H9 (cell line): ENCODE data around the gene CLEC16A. TPM values are rescaled to one million over a fixed set of nuclear protein-coding genes. Genes with fewer than 3 reads are reported as not detected.

ENCODE experiments used
- DNase-seq: peaks from one replicate; pipeline ENCODE4 v3.0.0-alpha.2; 2017
- H2AFZ ChIP-seq: one replicate; pipeline ENCODE4 v1.6.1; 2013; ENCODE audit warnings: mild to moderate bottlenecking, low read length, control low read depth, moderate library complexity
- H2AK5ac ChIP-seq: 2 replicates; pipeline ENCODE4 v1.6.1; 2013; ENCODE audit warnings: low read length, control low read depth, mixed read lengths; ENCODE audit not compliant: insufficient read length
- H2BK120ac ChIP-seq: one replicate; pipeline ENCODE4 v1.6.1; 2013; ENCODE audit warnings: low read depth, mild to moderate bottlenecking, low read length, control low read depth, inconsistent platforms; ENCODE audit not compliant: poor library complexity, severe bottlenecking
- H2BK12ac ChIP-seq: 2 replicates; pipeline ENCODE4 v1.6.1; 2013; ENCODE audit warnings: low read length, control low read depth, mixed read lengths, low read depth; ENCODE audit not compliant: insufficient read length
- H2BK15ac ChIP-seq: 2 replicates; pipeline ENCODE4 v1.6.1; 2013; ENCODE audit warnings: low read depth, low read length, control low read depth
- H2BK20ac ChIP-seq: one replicate; pipeline ENCODE4 v1.6.1; 2013; ENCODE audit warnings: low read depth, mild to moderate bottlenecking, low read length, control low read depth, inconsistent platforms; ENCODE audit not compliant: poor library complexity, severe bottlenecking
- H2BK5ac ChIP-seq: 2 replicates; pipeline ENCODE4 v1.6.1; 2013; ENCODE audit warnings: low read length, control low read depth, mixed read lengths; ENCODE audit not compliant: insufficient read length
- H3K14ac ChIP-seq: 2 replicates; pipeline ENCODE4 v1.6.1; 2013; ENCODE audit warnings: low read length, control low read depth; ENCODE audit not compliant: insufficient read depth
- H3K18ac ChIP-seq: 2 replicates; pipeline ENCODE4 v1.6.1; 2013; ENCODE audit warnings: low read depth, mild to moderate bottlenecking, mixed read lengths, low read length, control low read depth; ENCODE audit not compliant: insufficient read length
- H3K23ac ChIP-seq: 2 replicates; pipeline ENCODE4 v1.6.1; 2013; ENCODE audit warnings: low read length, control low read depth, mixed read lengths, low read depth; ENCODE audit not compliant: insufficient read length
- H3K23me2 ChIP-seq: 2 replicates; pipeline ENCODE4 v1.6.1; 2013; ENCODE audit warnings: low read depth, mild to moderate bottlenecking, mixed read lengths, low read length, control low read depth; ENCODE audit not compliant: insufficient read length, poor library complexity, severe bottlenecking
- H3K27ac ChIP-seq: 2 replicates; pipeline ENCODE4 v1.5.1; 2013; ENCODE audit warnings: low read length, control low read depth, mixed read lengths, low read depth; ENCODE audit not compliant: insufficient read length
- H3K27me3 ChIP-seq: 2 replicates; pipeline ENCODE4 v1.6.1; 2013; ENCODE audit warnings: low read length, control low read depth, inconsistent platforms; ENCODE audit not compliant: insufficient read depth
- H3K4ac ChIP-seq: 2 replicates; pipeline ENCODE4 v1.6.1; 2013; ENCODE audit warnings: low read depth, mild to moderate bottlenecking, control low read depth, inconsistent platforms, low read length, moderate library complexity
- H3K4me1 ChIP-seq: 2 replicates; pipeline ENCODE4 v1.6.1; 2013; ENCODE audit warnings: low read length, control low read depth, inconsistent platforms; ENCODE audit not compliant: insufficient read depth
- H3K4me2 ChIP-seq: 2 replicates; pipeline ENCODE4 v1.6.1; 2013; ENCODE audit warnings: low read length, control low read depth, mixed read lengths; ENCODE audit not compliant: insufficient read length, insufficient read depth
- H3K56ac ChIP-seq: 2 replicates; pipeline ENCODE4 v1.6.1; 2013; ENCODE audit warnings: low read depth, mild to moderate bottlenecking, mixed read lengths, low read length, control low read depth; ENCODE audit not compliant: insufficient read length
- H3K79me1 ChIP-seq: 2 replicates; pipeline ENCODE4 v1.6.1; 2013; ENCODE audit warnings: low read depth, mild to moderate bottlenecking, moderate library complexity, low read length, control low read depth, inconsistent platforms; ENCODE audit not compliant: insufficient read depth, poor library complexity, severe bottlenecking
- H3K79me2 ChIP-seq: 2 replicates; pipeline ENCODE4 v1.6.1; 2013; ENCODE audit warnings: low read length, control low read depth, inconsistent platforms; ENCODE audit not compliant: insufficient read depth
- H3K9ac ChIP-seq: 2 replicates; pipeline ENCODE4 v1.6.1; 2013; ENCODE audit warnings: low read length, control low read depth, mixed read lengths; ENCODE audit not compliant: insufficient read length; ENCODE audit errors: extremely low read depth
- H3K9me3 ChIP-seq: one replicate; pipeline ENCODE4 v1.6.1; 2013; ENCODE audit warnings: low read depth, low read length, inconsistent platforms; ENCODE audit not compliant: control insufficient read depth
- H3T11ph ChIP-seq: one replicate; pipeline ENCODE4 v1.6.1; 2013; ENCODE audit warnings: mild to moderate bottlenecking, low read length, control low read depth, inconsistent platforms
- H4K20me1 ChIP-seq: one replicate; pipeline ENCODE4 v1.6.1; 2013; ENCODE audit not compliant: control insufficient read depth, insufficient read length, insufficient read depth
- H4K5ac ChIP-seq: 2 replicates; pipeline ENCODE4 v1.6.1; 2013; ENCODE audit warnings: low read depth, mild to moderate bottlenecking, mixed read lengths, low read length, control low read depth; ENCODE audit not compliant: insufficient read length
- H4K8ac ChIP-seq: replicated peaks from 2 replicates; pipeline ENCODE4 v1.6.1; 2013; ENCODE audit warnings: low read length, control low read depth, mixed read lengths, low read depth; ENCODE audit not compliant: insufficient read length
- H4K91ac ChIP-seq: 2 replicates; pipeline ENCODE4 v1.6.1; 2013; ENCODE audit warnings: low read depth, mild to moderate bottlenecking, moderate library complexity, mixed read lengths, low read length, control low read depth; ENCODE audit not compliant: insufficient read length
- H3K27ac Mint-ChIP-seq, 3 experiments: 2 replicates in 2 of 3; 3 replicates in 1 of 3; pipeline ENCODE4 v1.8.0; 2020 to 2021; ENCODE audit warnings: mixed read lengths in 3 of 3, mild to moderate bottlenecking in 1 of 3, moderate library complexity in 1 of 3
- H3K27me3 Mint-ChIP-seq: 2 replicates; pipeline ENCODE4 v1.8.0; 2021; ENCODE audit warnings: low read depth, mild to moderate bottlenecking, moderate library complexity, mixed read lengths
- H3K36me3 Mint-ChIP-seq, 3 experiments: 2 replicates in 2 of 3; 3 replicates in 1 of 3; pipeline ENCODE4 v1.8.0; 2020 to 2021; ENCODE audit warnings: low read depth in 3 of 3, mixed read lengths in 3 of 3; ENCODE audit not compliant: insufficient read depth in 1 of 3
- H3K4me1 Mint-ChIP-seq, 2 experiments: 2 replicates each; pipeline ENCODE4 v1.8.0; 2020; ENCODE audit warnings: mixed read lengths in 2 of 2
- H3K4me3 Mint-ChIP-seq, 2 experiments: 2 replicates in 1 of 2; 3 replicates in 1 of 2; pipeline ENCODE4 v1.8.0; 2020 to 2021; ENCODE audit warnings: mild to moderate bottlenecking in 2 of 2, mixed read lengths in 2 of 2, moderate library complexity in 1 of 2
- H3K9me3 Mint-ChIP-seq, 2 experiments: 2 replicates in 1 of 2; 3 replicates in 1 of 2; pipeline ENCODE4 v1.8.0; 2020; ENCODE audit warnings: mild to moderate bottlenecking in 2 of 2, mixed read lengths in 2 of 2, moderate library complexity in 1 of 2
- WGBS: extraction: QIAGEN DNeasy Blood & Tissue Kit; methylation state at CpG from one replicate; pipeline ENCODE4 v1.1.7; 2013; ENCODE audit warnings: missing lambda C conversion rate, low lambda C conversion rate, mixed read lengths; ENCODE audit not compliant: insufficient read length; ENCODE audit errors: extremely low coverage; 5-methylcytosine and 5-hydroxymethylcytosine counted together
- total RNA-seq: library from RNA; stranded (reverse); gene quantifications from 2 replicates; pipeline ENCODE4 v1.2.1, GENCODE V29; 2021
- TF ChIP-seq, protein P1 (sequence below): fragments of 200-600 bp; sonication (generic); conservative IDR thresholded peaks from 3 replicates; pipeline ENCODE4 v1.8.0; 2021; ENCODE audit warnings: antibody characterized with exemption, mild to moderate bottlenecking

The CLEC16A gene
- total RNA-seq, 1 experiment from 2014 or later: 15.2 TPM

DNA sequence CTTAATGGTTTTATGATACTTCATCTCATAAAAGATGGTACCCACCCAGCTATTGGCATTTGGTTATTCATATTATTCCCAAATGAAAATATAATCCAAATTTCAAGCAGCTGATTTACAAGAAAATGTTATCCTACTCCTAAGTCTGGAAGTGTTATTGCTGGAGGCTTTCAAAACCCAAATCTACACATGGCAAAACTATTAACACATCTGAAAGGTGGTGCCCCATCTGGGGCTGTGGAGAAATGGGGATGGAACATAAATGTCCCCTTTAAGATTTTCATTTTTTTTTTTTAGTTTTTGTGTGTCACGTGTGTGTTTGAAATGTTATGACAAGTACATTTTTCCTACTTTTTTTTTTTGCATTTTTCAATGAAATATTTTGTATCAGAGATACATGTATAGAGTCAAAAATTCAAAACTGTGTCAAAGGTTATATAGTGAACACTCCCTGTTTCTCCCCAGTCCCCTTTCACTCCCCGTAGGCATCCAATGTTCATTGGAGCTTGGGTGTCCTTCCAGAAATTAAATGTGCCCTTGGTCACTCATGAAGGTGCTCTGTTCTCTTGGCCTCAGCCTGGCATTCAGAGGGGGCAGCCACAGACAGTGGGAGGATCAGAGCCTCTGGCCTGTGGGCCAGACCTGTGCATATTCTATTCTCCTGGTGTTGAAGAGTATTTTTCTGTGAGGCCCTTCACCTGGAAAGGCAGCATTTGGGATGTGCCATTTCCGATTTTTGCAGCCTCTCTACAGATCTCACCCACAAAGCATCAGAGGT, 79.1 kb downstream of the CLEC16A start:
- Histone ChIP-seq H2BK20ac (no peak overlapping the region), H2BK15ac (no peak overlapping the region), H2BK120ac (no peak overlapping the region), H3K4ac (no peak overlapping the region), H2AFZ (no peak overlapping the region), H3K14ac (no peak overlapping the region), H3K79me1 (no peaks in the 10 kb centered on the region), H3K27ac (no peak overlapping the region), H3K9ac (no peak overlapping the region), H4K20me1 (no peaks in the 10 kb centered on the region), H3T11ph (no peak overlapping the region), H3K23ac (no peak overlapping the region), H2AK5ac (no peak overlapping the region), H3K56ac (no peak overlapping the region), H2BK12ac (no peak overlapping the region), H3K23me2 (no peaks in the 10 kb centered on the region), H4K5ac (no peak overlapping the region), H2BK5ac (no peak overlapping the region), H3K9me3 (no peaks in the 10 kb centered on the region), H3K4me1 (no peaks in the 10 kb centered on the region), H3K79me2 (no peaks in the 10 kb centered on the region), H4K91ac (no peak overlapping the region), H3K27me3 (no peaks in the 10 kb centered on the region), H3K4me2 (no peak overlapping the region), H3K18ac (no peak overlapping the region), H4K8ac (no peak overlapping the region)
- H3K4me3 Mint-ChIP-seq: no peak overlapping the region
- no peak for DNase-seq
- H3K4me1 Mint-ChIP-seq: peaks cover 4% of the 10 kb centered on the region in 2 experiments; a peak in 2 of 4 replicates
- H3K27ac Mint-ChIP-seq: no peak overlapping the region
- no CpG with 5 or more reads among the region's 3 CpGs for WGBS
- H3K9me3 Mint-ChIP-seq: peaks cover 4 to 8% of the 10 kb centered on the region in 2 experiments; a peak in 3 of 5 replicates
- TF ChIP-seq, protein P1, sequence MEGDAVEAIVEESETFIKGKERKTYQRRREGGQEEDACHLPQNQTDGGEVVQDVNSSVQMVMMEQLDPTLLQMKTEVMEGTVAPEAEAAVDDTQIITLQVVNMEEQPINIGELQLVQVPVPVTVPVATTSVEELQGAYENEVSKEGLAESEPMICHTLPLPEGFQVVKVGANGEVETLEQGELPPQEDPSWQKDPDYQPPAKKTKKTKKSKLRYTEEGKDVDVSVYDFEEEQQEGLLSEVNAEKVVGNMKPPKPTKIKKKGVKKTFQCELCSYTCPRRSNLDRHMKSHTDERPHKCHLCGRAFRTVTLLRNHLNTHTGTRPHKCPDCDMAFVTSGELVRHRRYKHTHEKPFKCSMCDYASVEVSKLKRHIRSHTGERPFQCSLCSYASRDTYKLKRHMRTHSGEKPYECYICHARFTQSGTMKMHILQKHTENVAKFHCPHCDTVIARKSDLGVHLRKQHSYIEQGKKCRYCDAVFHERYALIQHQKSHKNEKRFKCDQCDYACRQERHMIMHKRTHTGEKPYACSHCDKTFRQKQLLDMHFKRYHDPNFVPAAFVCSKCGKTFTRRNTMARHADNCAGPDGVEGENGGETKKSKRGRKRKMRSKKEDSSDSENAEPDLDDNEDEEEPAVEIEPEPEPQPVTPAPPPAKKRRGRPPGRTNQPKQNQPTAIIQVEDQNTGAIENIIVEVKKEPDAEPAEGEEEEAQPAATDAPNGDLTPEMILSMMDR: no peak
- peaks cover 13 to 35% (median 32%) of the 10 kb centered on the region in 3 experiments for H3K36me3 Mint-ChIP-seq
- H3K27me3 Mint-ChIP-seq: no peaks in the 10 kb centered on the region; the same call in 1 of the 2 replicates
